Activated T-cell treated with anti-CD3 and anti-CD28 coated beads for 1 hour (primary cell): ENCODE measurements around the gene TTC34.
"Not testable (repeated sequence)": the region's sequence is repeated elsewhere in the genome, so short reads cannot be mapped to it uniquely, and the experiment has no call there.

Experiments used
- DNase-seq: peaks from one replicate; pipeline ENCODE4 v3.0.0-alpha.2; 2020; ENCODE audit warnings: low read depth

Gene TTC34

GRCh38 chr1:2755426-2755825 is 46.1 kb downstream of the TTC34 start:
- DNase-seq = not testable (repeated sequence)

GRCh38 chr1:2754597-2754996 is 46.9 kb downstream of the TTC34 start:
- DNase-seq = not testable (repeated sequence)

GRCh38 chr1:2752503-2752902 is 49.0 kb downstream of the TTC34 start:
- DNase-seq = not testable (repeated sequence)

- DNase-seq = not testable (repeated sequence)
Measured at GRCh38 chr1:2751866-2752265, 49.6 kb downstream of the TTC34 start.

GRCh38 chr1:2750766-2751730 is 50.4 kb downstream of the TTC34 start:
- not testable (repeated sequence) for DNase-seq

- DNase-seq = not testable (repeated sequence)
Measured at GRCh38 chr1:2750041-2750680, 51.3 kb downstream of the TTC34 start.

GRCh38 chr1:2748626-2749025 is 52.9 kb downstream of the TTC34 start:
- not testable (repeated sequence) for DNase-seq

GRCh38 chr1:2694796-2695195 is 106.7 kb downstream of the TTC34 start:
- DNase-seq = not testable (repeated sequence)

- not testable (repeated sequence) for DNase-seq
Measured at GRCh38 chr1:2690180-2690579, 111.3 kb downstream of the TTC34 start.

- not testable (repeated sequence) for DNase-seq
Measured at GRCh38 chr1:2688336-2688665, 113.2 kb downstream of the TTC34 start.

GRCh38 chr1:2687638-2688335 is 113.7 kb downstream of the TTC34 start:
- not testable (repeated sequence) for DNase-seq

- DNase-seq = not testable (repeated sequence)
Measured at GRCh38 chr1:2687174-2687591, 114.3 kb downstream of the TTC34 start.

- not testable (repeated sequence) for DNase-seq
Measured at GRCh38 chr1:2686091-2686863, 115.2 kb downstream of the TTC34 start.

GRCh38 chr1:2685671-2686070 is 115.8 kb downstream of the TTC34 start:
- not testable (repeated sequence) for DNase-seq

GRCh38 chr1:2684878-2685277 is 116.6 kb downstream of the TTC34 start:
- not testable (repeated sequence) for DNase-seq

GRCh38 chr1:2684000-2684399 is 117.5 kb downstream of the TTC34 start:
- DNase-seq = not testable (repeated sequence)

- DNase-seq = not testable (repeated sequence)
Measured at GRCh38 chr1:2683321-2683741, 118.2 kb downstream of the TTC34 start.

- not testable (repeated sequence) for DNase-seq
Measured at GRCh38 chr1:2682879-2683278, 118.6 kb downstream of the TTC34 start.

GRCh38 chr1:2676726-2677125 is 124.8 kb downstream of the TTC34 start:
- DNase-seq = not testable (repeated sequence)

- DNase-seq = not testable (repeated sequence)
Measured at GRCh38 chr1:2671656-2672055, 129.8 kb downstream of the TTC34 start.

GRCh38 chr1:2659806-2660205 is 141.7 kb downstream of the TTC34 start:
- DNase-seq = not testable (repeated sequence)
